ENCODE results near the gene ZSWIM4. TPM values are rescaled to one million over a fixed set of nuclear protein-coding genes. Genes with fewer than 3 reads are reported as not detected.

Gene ZSWIM4
- total RNA-seq, 1 donor from 2014 or later = 2.6 TPM

DNA sequence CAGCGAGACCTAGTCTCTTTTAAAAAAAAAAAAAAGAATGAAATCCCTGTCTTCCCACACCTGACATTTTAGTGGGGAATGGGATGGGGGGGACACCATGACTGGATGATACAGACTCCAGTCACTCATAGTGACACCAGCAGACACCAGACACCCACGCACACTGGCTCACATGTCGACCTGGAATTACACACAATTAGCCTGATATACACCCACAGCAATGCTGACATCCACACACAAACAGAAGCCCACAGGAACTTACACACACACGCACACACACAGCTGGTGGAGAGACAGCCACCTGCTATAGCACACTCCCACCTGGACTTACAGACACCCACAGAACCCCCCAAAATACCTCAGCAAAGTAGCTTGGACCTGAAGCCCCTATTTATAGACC, 73.4 kb downstream of the ZSWIM4 start:
- intact Hi-C loops (cut with micrococcal nuclease) = loop anchor here (10.0 kb wide), 1 partner anchor 84 kb away; no protein-coding TSS in a partner anchor
- Histone ChIP-seq H3K27ac (replicated peaks) (no peak overlapping the region), H3K4me1 (peaks cover 30% of the 10 kb centered on the region), H3K36me3 (no peaks in the 10 kb centered on the region), H3K27me3 (ENCODE audit: low read depth) (no peaks in the 10 kb centered on the region), H3K4me3 (no peak overlapping the region), H3K9me3 (replicated peaks) (no peaks in the 10 kb centered on the region)
- TF ChIP-seq, protein P1, sequence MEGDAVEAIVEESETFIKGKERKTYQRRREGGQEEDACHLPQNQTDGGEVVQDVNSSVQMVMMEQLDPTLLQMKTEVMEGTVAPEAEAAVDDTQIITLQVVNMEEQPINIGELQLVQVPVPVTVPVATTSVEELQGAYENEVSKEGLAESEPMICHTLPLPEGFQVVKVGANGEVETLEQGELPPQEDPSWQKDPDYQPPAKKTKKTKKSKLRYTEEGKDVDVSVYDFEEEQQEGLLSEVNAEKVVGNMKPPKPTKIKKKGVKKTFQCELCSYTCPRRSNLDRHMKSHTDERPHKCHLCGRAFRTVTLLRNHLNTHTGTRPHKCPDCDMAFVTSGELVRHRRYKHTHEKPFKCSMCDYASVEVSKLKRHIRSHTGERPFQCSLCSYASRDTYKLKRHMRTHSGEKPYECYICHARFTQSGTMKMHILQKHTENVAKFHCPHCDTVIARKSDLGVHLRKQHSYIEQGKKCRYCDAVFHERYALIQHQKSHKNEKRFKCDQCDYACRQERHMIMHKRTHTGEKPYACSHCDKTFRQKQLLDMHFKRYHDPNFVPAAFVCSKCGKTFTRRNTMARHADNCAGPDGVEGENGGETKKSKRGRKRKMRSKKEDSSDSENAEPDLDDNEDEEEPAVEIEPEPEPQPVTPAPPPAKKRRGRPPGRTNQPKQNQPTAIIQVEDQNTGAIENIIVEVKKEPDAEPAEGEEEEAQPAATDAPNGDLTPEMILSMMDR (IDR thresholded peaks at IDR 0.05; ENCODE audit: borderline replicate concordance) = no peak
- no peak for DNase-seq

DNA sequence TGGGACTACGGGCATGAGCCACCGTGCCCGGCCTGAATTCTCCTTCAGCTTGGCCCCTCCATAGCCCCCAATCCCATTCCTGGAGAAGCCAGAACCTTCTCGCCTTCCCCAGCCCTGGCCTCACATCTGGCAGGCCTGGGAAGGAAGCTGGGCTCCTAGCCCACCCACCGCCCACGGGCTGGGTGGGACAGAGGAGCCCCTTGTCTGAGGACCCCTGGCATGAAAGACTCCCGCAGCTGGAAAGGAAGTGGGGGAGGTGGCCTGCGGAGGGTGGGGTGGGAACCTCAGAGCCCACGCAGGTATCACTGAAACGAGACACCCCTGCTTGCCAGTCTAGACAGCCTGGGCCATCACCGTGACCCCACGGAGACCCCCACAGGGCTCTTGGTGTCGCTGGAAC, 74.0 kb downstream of the ZSWIM4 start:
- TF ChIP-seq, protein P1 (IDR thresholded peaks at IDR 0.05; ENCODE audit: borderline replicate concordance) = no peak
- no peak overlapping the region for H3K27ac ChIP-seq (replicated peaks)
- H3K4me1 ChIP-seq = peaks cover 25% of the 10 kb centered on the region
- no peaks in the 10 kb centered on the region for H3K27me3 ChIP-seq (ENCODE audit: low read depth)
- no peaks in the 10 kb centered on the region for H3K9me3 ChIP-seq (replicated peaks)
- intact Hi-C loops (cut with micrococcal nuclease) = loop anchor here (10.0 kb wide), 1 partner anchor 84 kb away; no protein-coding TSS in a partner anchor
- no peaks in the 10 kb centered on the region for H3K36me3 ChIP-seq
- no peak overlapping the region for H3K4me3 ChIP-seq
- no peak for DNase-seq

DNA sequence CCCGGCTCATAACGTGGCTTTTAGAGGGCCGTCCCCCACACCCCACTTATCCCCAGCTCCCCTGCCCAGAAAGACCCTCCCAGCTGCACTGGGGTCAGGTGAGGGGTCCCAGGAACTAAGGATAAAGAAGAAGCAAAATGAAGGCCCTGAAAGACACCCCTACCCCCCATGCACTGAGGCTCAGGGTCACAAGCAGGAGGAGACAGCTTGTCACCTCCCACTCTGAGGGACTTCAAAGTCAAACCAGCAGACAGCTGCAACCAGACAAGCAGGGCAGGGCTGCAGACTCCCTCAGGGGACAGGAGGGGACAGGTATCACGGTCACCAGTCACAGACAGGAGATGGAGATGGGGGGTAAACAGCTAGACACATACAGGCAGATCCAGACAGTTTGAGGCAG, 75.6 kb downstream of the ZSWIM4 start:
- DNase-seq = no peak
- Histone ChIP-seq H3K36me3 (no peaks in the 10 kb centered on the region), H3K9me3 (replicated peaks) (no peaks in the 10 kb centered on the region), H3K27me3 (ENCODE audit: low read depth) (no peaks in the 10 kb centered on the region), H3K4me3 (no peak overlapping the region), H3K27ac (replicated peaks) (no peak overlapping the region), H3K4me1 (peaks cover 14% of the 10 kb centered on the region)
- intact Hi-C loops (cut with micrococcal nuclease) = no loop called here
- TF ChIP-seq, protein P1 (IDR thresholded peaks at IDR 0.05; ENCODE audit: borderline replicate concordance) = no peak

DNA sequence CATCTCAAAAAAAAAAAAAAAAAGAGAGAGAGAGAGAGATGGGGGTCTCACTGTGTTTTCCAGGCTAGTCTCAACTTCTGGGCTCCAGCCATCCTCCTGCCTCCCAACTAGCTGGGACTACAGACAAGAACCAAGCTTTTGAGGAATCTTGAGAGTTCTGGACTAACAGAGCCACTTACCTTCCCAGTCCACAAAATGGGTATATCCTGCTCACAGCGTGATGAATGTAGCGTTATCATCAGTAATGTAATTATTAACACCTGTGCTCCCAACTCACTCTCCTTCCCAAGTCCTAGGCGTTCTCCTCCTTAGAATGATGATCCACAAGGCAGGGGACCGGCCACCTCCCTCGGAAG, 77.1 kb downstream of the ZSWIM4 start:
- intact Hi-C loops (cut with micrococcal nuclease) = no loop called here
- Histone ChIP-seq H3K27me3 (ENCODE audit: low read depth) (no peaks in the 10 kb centered on the region), H3K4me1 (peaks cover 7% of the 10 kb centered on the region), H3K36me3 (no peaks in the 10 kb centered on the region), H3K9me3 (replicated peaks) (no peaks in the 10 kb centered on the region), H3K27ac (replicated peaks) (no peak overlapping the region), H3K4me3 (peak overlapping the region; percentile 62)
- TF ChIP-seq, protein P1 (IDR thresholded peaks at IDR 0.05; ENCODE audit: borderline replicate concordance) = no peak
- DNase-seq = no peak

DNA sequence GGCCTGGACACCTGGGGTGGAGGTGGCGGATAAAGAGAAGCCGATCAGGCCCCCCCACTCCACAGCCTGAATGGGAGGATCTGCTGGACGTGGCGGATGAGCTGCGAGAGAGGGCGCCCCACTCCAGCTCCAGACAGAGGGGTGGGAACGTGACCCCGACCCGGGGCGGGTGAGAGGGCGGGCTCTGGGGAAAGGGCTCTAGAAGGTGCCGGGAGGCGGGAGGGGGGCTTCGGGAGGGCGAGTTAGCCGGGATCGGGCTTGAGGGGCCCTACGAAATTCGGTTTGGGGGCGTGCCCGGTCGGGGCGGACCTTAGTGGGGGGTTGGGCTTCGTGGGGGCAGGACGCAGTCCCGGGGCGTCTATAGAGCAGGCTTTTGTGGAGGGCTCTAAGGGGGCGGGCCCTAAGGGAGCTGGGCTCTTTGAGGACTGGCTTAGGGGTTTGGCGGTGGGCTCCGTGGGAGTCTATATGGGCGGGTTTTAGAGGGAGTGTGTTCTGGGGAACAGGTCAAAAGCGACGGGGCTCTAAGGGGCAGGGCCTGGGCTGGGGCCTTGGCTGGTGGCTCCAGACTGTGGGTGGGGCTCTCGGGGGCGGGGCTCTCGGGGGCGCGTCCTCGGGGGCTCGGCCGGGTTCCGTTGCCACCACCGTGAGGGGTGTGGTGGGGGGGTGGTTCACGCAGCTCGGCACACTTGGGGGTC, 77.6 kb downstream of the ZSWIM4 start:
- intact Hi-C loops (cut with micrococcal nuclease) = no loop called here
- H3K36me3 ChIP-seq = no peaks in the 10 kb centered on the region
- H3K4me3 ChIP-seq = peak overlapping the region; percentile 62
- peaks cover 7% of the 10 kb centered on the region for H3K4me1 ChIP-seq
- TF ChIP-seq, protein P1 (IDR thresholded peaks at IDR 0.05; ENCODE audit: borderline replicate concordance) = peak; percentile 22
- no peaks in the 10 kb centered on the region for H3K27me3 ChIP-seq (ENCODE audit: low read depth)
- no peaks in the 10 kb centered on the region for H3K9me3 ChIP-seq (replicated peaks)
- DNase-seq = no peak
- no peak overlapping the region for H3K27ac ChIP-seq (replicated peaks)

All from left ventricle myocardium inferior (tissue), 1 donor.